ENCODE data around the gene CENPO. TPM values are rescaled to one million over a fixed set of nuclear protein-coding genes. Genes with fewer than 3 reads are reported as not detected.

Gene CENPO
- total and polyA plus RNA-seq, 2 donors (not counting 1 experiment from before 2014, with no cell fraction given) = 9.1 to 12.7 TPM

DNA sequence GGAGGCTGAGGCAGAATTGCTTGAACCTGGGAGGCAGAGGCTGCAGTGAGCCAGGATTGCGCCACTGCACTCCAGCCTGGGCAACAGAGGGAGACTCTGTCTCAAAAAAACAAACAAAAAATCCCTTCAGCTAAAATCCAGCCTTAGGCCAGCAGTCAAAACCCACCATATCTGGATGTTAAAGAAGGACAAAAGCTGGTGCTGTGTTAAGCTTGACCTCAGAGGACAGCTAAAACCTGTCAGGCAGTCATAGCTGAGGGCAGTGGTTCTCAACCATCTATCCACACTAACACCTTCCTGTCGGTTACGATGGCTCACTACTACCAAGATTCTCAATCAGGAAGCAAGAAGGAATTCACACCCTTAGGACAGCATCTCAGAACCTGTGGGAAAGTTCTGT is 9.6 kb upstream of the CENPO start:
- H3K79me2 ChIP-seq (ENCODE audit: control insufficient read depth, insufficient read depth, low read length) = no peaks in the 10 kb centered on the region
- no peaks in the 10 kb centered on the region for H3K9me3 ChIP-seq (ENCODE audit: control insufficient read depth, insufficient read depth, low read depth, low read length)
- no peaks in the 10 kb centered on the region for H3K4me1 ChIP-seq (ENCODE audit: control insufficient read depth, extremely low read depth, insufficient read depth, low read length)
- H3K4me3 ChIP-seq (replicated peaks in 1 of 4; ENCODE audit: control extremely low read depth in 1 of 4, insufficient read depth in 1 of 4, low read depth in 3 of 4, low read length in 4 of 4) = no peak overlapping the region
- no peak for DNase-seq (ENCODE audit: low read depth in 2 of 2)
- TF ChIP-seq CTCF (conservative IDR thresholded peaks at IDR 0.05 in 1 of 2, IDR thresholded peaks at IDR 0.05 in 1 of 2; ENCODE audit: low read depth in 1 of 2, low read length in 2 of 2) (no peak), EZH2 (IDR thresholded peaks at IDR 0.05; ENCODE audit: low read length, missing control alignments) (no peak)
- H2AFZ ChIP-seq (ENCODE audit: low read length) = no peak overlapping the region
- no peaks in the 10 kb centered on the region for H4K20me1 ChIP-seq (ENCODE audit: control insufficient read depth, extremely low read depth, insufficient read depth, low read length)
- no peak overlapping the region for H3K4me2 ChIP-seq (ENCODE audit: extremely low read depth, insufficient read depth, low read length)
- no peaks in the 10 kb centered on the region for H3K27me3 ChIP-seq (ENCODE audit: control insufficient read depth, insufficient read depth, low read length)
- H3K9ac ChIP-seq (ENCODE audit: insufficient read depth, low read length) = no peak overlapping the region
- no peaks in the 10 kb centered on the region for H3K36me3 ChIP-seq (ENCODE audit: control insufficient read depth, insufficient read depth, low read length)
- no peak overlapping the region for H3K27ac ChIP-seq (ENCODE audit: insufficient read depth, low read length)

DNA sequence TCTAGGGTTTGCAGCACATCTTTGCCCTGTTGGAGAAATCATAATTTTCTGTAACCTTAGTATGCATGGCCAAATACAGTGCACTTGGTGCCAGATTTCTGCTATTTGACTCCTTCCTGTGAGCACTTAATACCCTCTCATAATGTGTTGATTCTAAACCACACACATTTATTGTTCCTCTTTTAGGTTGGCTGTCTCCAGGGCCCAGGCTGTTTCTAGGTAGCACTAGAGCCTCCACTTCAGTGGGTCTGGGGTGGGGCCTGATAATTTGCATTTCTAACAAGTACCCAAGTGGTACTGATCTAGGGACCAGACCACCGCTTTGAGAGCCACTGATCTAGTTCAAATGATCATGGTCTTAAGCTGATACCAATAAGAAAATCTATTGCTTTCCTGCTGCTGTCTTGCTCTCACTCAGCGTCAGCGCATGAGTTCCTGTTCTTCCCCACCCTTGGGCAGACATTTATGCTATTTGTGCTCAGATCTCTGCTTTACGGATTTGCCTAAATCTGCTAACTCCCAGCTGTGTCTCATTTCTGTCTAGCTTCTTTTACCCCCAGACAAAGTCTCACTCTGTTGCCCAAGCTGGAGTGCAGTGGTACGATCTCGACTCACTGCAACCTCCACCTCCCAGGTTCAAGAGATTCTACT is 7.4 kb upstream of the CENPO start:
- Histone ChIP-seq H3K4me3 (replicated peaks in 1 of 4; ENCODE audit: control extremely low read depth in 1 of 4, insufficient read depth in 1 of 4, low read depth in 3 of 4, low read length in 4 of 4) (no peak overlapping the region), H3K4me2 (ENCODE audit: extremely low read depth, insufficient read depth, low read length) (no peak overlapping the region), H3K79me2 (ENCODE audit: control insufficient read depth, insufficient read depth, low read length) (no peaks in the 10 kb centered on the region), H3K27ac (ENCODE audit: insufficient read depth, low read length) (no peak overlapping the region), H3K27me3 (ENCODE audit: control insufficient read depth, insufficient read depth, low read length) (no peaks in the 10 kb centered on the region), H3K36me3 (ENCODE audit: control insufficient read depth, insufficient read depth, low read length) (no peaks in the 10 kb centered on the region), H3K9me3 (ENCODE audit: control insufficient read depth, insufficient read depth, low read depth, low read length) (no peaks in the 10 kb centered on the region), H3K4me1 (ENCODE audit: control insufficient read depth, extremely low read depth, insufficient read depth, low read length) (no peaks in the 10 kb centered on the region), H4K20me1 (ENCODE audit: control insufficient read depth, extremely low read depth, insufficient read depth, low read length) (no peaks in the 10 kb centered on the region), H3K9ac (ENCODE audit: insufficient read depth, low read length) (no peak overlapping the region), H2AFZ (ENCODE audit: low read length) (no peak overlapping the region)
- TF ChIP-seq CTCF (conservative IDR thresholded peaks at IDR 0.05 in 1 of 2, IDR thresholded peaks at IDR 0.05 in 1 of 2; ENCODE audit: low read depth in 1 of 2, low read length in 2 of 2) (no peak), EZH2 (IDR thresholded peaks at IDR 0.05; ENCODE audit: low read length, missing control alignments) (no peak)
- no peak for DNase-seq (ENCODE audit: low read depth in 2 of 2)

DNA sequence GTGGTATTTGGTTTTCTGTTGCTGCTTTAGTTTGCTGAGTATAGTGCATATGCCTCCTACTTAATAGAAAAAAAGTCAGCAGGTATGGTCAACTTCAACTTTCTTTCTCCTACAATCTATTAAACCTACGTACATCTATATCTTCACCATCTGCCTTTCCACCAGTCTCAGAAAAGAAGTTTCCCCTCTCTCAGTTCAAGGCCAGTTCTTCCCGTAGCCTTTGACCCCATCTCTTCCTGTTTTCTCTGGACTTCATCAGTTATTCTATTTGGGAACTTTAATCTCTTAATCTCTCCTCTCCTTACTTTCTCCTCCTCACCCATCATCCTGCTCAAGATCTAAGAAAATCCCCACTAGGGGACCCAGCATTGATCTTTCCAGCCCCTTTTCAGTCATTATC is 5.7 kb upstream of the CENPO start:
- DNase-seq (ENCODE audit: low read depth in 2 of 2) = no peak
- H3K27ac ChIP-seq (ENCODE audit: insufficient read depth, low read length) = no peak overlapping the region
- no peaks in the 10 kb centered on the region for H4K20me1 ChIP-seq (ENCODE audit: control insufficient read depth, extremely low read depth, insufficient read depth, low read length)
- H3K36me3 ChIP-seq (ENCODE audit: control insufficient read depth, insufficient read depth, low read length) = no peaks in the 10 kb centered on the region
- H3K9me3 ChIP-seq (ENCODE audit: control insufficient read depth, insufficient read depth, low read depth, low read length) = no peaks in the 10 kb centered on the region
- H3K27me3 ChIP-seq (ENCODE audit: control insufficient read depth, insufficient read depth, low read length) = no peaks in the 10 kb centered on the region
- no peaks in the 10 kb centered on the region for H3K4me1 ChIP-seq (ENCODE audit: control insufficient read depth, extremely low read depth, insufficient read depth, low read length)
- no peak overlapping the region for H3K9ac ChIP-seq (ENCODE audit: insufficient read depth, low read length)
- H3K79me2 ChIP-seq (ENCODE audit: control insufficient read depth, insufficient read depth, low read length) = no peaks in the 10 kb centered on the region
- no peak overlapping the region for H3K4me2 ChIP-seq (ENCODE audit: extremely low read depth, insufficient read depth, low read length)
- no peak overlapping the region for H2AFZ ChIP-seq (ENCODE audit: low read length)
- no peak for TF ChIP-seq CTCF (conservative IDR thresholded peaks at IDR 0.05 in 1 of 2, IDR thresholded peaks at IDR 0.05 in 1 of 2; ENCODE audit: low read depth in 1 of 2, low read length in 2 of 2)
- TF ChIP-seq EZH2 (IDR thresholded peaks at IDR 0.05; ENCODE audit: low read length, missing control alignments) = no peak
- no peak overlapping the region for H3K4me3 ChIP-seq (replicated peaks in 1 of 4; ENCODE audit: control extremely low read depth in 1 of 4, insufficient read depth in 1 of 4, low read depth in 3 of 4, low read length in 4 of 4)

Measured in fibroblast of lung (primary cell).